ENCODE data around the gene RNASE2.

GRCh38 chr14:21001218-21001617 is 45.9 kb downstream of the RNASE2 start:
- TF ChIP-seq CTCF (IDR thresholded peaks at IDR 0.05): no peak
- no peak for TF ChIP-seq POLR2A (IDR thresholded peaks at IDR 0.05)

Data from esophagus squamous epithelium (tissue), 4 donors.